Superior temporal gyrus (tissue), 1 donor: Measurements from ENCODE around the gene EZH1.

Experiments used
- DNase-seq: peaks from one replicate; pipeline ENCODE4 v3.0.0-alpha.2; 2016; ENCODE audit errors: extremely low spot score

Gene EZH1

GRCh38 chr17:42709561-42709960, 35.3 kb downstream of the EZH1 start:
- DNase-seq, result no peak

GRCh38 chr17:42708588-42708987, 36.3 kb downstream of the EZH1 start:
- no peak for DNase-seq

GRCh38 chr17:42706732-42707131, 38.1 kb downstream of the EZH1 start:
- no peak for DNase-seq

- no peak for DNase-seq
Measured at GRCh38 chr17:42704837-42705494, 39.9 kb downstream of the EZH1 start.

- DNase-seq, result no peak
Measured at GRCh38 chr17:42704490-42704836, 40.4 kb downstream of the EZH1 start.

GRCh38 chr17:42702446-42702845, 42.4 kb downstream of the EZH1 start:
- no peak for DNase-seq

GRCh38 chr17:42700586-42701289, 44.1 kb downstream of the EZH1 start:
- no peak for DNase-seq

- no peak for DNase-seq
Measured at GRCh38 chr17:42699415-42699740, 45.5 kb downstream of the EZH1 start.

- no peak for DNase-seq
Measured at GRCh38 chr17:42698736-42699414, 46.0 kb downstream of the EZH1 start.

- no peak for DNase-seq
Measured at GRCh38 chr17:42697108-42697811, 47.6 kb downstream of the EZH1 start.

- no peak for DNase-seq
Measured at GRCh38 chr17:42695500-42695899, 49.3 kb downstream of the EZH1 start.

GRCh38 chr17:42694524-42694923, 50.3 kb downstream of the EZH1 start:
- DNase-seq, result no peak

GRCh38 chr17:42692489-42692888, 52.4 kb downstream of the EZH1 start:
- DNase-seq, result no peak

GRCh38 chr17:42691021-42691545, 53.8 kb downstream of the EZH1 start:
- no peak for DNase-seq

GRCh38 chr17:42690596-42690995, 54.2 kb downstream of the EZH1 start:
- no peak for DNase-seq

- no peak for DNase-seq
Measured at GRCh38 chr17:42687707-42688320, 57.0 kb downstream of the EZH1 start.

- no peak for DNase-seq
Measured at GRCh38 chr17:42686520-42687128, 58.2 kb downstream of the EZH1 start.

GRCh38 chr17:42685831-42686230, 59.0 kb downstream of the EZH1 start:
- DNase-seq, result no peak

- DNase-seq, result no peak
Measured at GRCh38 chr17:42684929-42685556, 59.8 kb downstream of the EZH1 start.

- DNase-seq, result no peak
Measured at GRCh38 chr17:42683407-42684034, 61.3 kb downstream of the EZH1 start.
